HEK293 (cell line): Measurements from ENCODE around the gene LEUTX.

Experiments used
- CTCF ChIA-PET: fragments of 350-600 bp; formaldehyde crosslinking; extraction: SDS; loops from one replicate; lab custom pipeline; 2021; ENCODE audit warnings: antibody characterized with exemption; lab: Yijun Ruan, JAX
- POLR2A ChIA-PET: fragments of 300-600 bp; formaldehyde crosslinking; extraction: SDS; loops from one replicate; lab custom pipeline; 2020; ENCODE audit warnings: antibody characterized with exemption, inconsistent platforms; lab: Yijun Ruan, JAX
- H3K27ac ChIP-seq: fragments of 200-500 bp; sonication (Bioruptor generic); 2 replicates; pipeline ENCODE4 v1.5.1; 2014; ENCODE audit warnings: low read depth, low read length, control low read depth, inconsistent platforms; ENCODE audit errors: extremely low read depth
- H3K36me3 ChIP-seq, 2 experiments: fragments of 200-500 bp in 1 of 2; sonication (Bioruptor generic) in 1 of 2; 1 replicate in 1 of 2; 2 replicates in 1 of 2; pipeline ENCODE4 v1.5.1; 2014 to 2017; ENCODE audit warnings: inconsistent platforms in 2 of 2, low read length in 2 of 2; ENCODE audit not compliant: control insufficient read depth in 2 of 2, insufficient read depth in 1 of 2
- H3K4me1 ChIP-seq: fragments of 200-500 bp; sonication (Bioruptor generic); 2 replicates; pipeline ENCODE4 v1.5.1; 2014; ENCODE audit warnings: mild to moderate bottlenecking, low read length, inconsistent platforms; ENCODE audit not compliant: control insufficient read depth, insufficient read depth
- H3K4me3 ChIP-seq: 2 replicates; pipeline ENCODE4 v1.5.1; 2011; ENCODE audit warnings: low read depth, mild to moderate bottlenecking, control low read depth, low read length, moderate library complexity
- H3K9me3 ChIP-seq: fragments of 200-500 bp; sonication (Bioruptor generic); 2 replicates; pipeline ENCODE4 v1.5.1; 2014; ENCODE audit warnings: low read depth, low read length, inconsistent platforms; ENCODE audit not compliant: control insufficient read depth, insufficient read depth
- GLIS1 ChIP-seq: fragments of 450-650 bp; formaldehyde crosslinking; IDR thresholded peaks from 2 replicates; pipeline ENCODE4 v1.5.1; 2016; ENCODE audit warnings: missing biosample characterization, missing genetic modification characterization
- HOXC10 ChIP-seq: sonication (generic); formaldehyde crosslinking; IDR thresholded peaks from 2 replicates; pipeline ENCODE4 v1.8.1; 2023; ENCODE audit warnings: mild to moderate bottlenecking, missing genetic modification reagents
- MYNN ChIP-seq: fragments of 450-650 bp; formaldehyde crosslinking; IDR thresholded peaks from 2 replicates; pipeline ENCODE4 v1.5.1; 2016; ENCODE audit warnings: missing biosample characterization, missing genetic modification characterization, borderline replicate concordance
- PRDM1 ChIP-seq: fragments of 450-650 bp; formaldehyde crosslinking; IDR thresholded peaks from 2 replicates; pipeline ENCODE4; 2016; ENCODE audit warnings: missing biosample characterization, missing genetic modification characterization
- SCRT2 ChIP-seq: fragments of 450-650 bp; formaldehyde crosslinking; IDR thresholded peaks from 2 replicates; pipeline ENCODE4 v1.5.1; 2016; ENCODE audit warnings: missing biosample characterization, missing genetic modification characterization
- ZBTB17 ChIP-seq: fragments of 450-650 bp; formaldehyde crosslinking; IDR thresholded peaks from 2 replicates; pipeline ENCODE4 v1.5.1; 2016; ENCODE audit warnings: missing biosample characterization, missing genetic modification characterization
- ZFP41 ChIP-seq: fragments of 450-650 bp; formaldehyde crosslinking; IDR thresholded peaks from 2 replicates; pipeline ENCODE4 v1.5.1; 2016; ENCODE audit warnings: missing biosample characterization, missing genetic modification characterization, borderline replicate concordance
- ZNF174 ChIP-seq: fragments of 450-650 bp; formaldehyde crosslinking; IDR thresholded peaks from 2 replicates; pipeline ENCODE4 v1.5.0; 2017; ENCODE audit warnings: missing biosample characterization, mild to moderate bottlenecking, missing genetic modification characterization
- ZNF239 ChIP-seq: fragments of 450-650 bp; formaldehyde crosslinking; IDR thresholded peaks from 2 replicates; pipeline ENCODE4 v1.5.1; 2016; ENCODE audit warnings: missing biosample characterization, missing genetic modification characterization
- ZNF354C ChIP-seq: fragments of 450-650 bp; formaldehyde crosslinking; IDR thresholded peaks from 2 replicates; pipeline ENCODE4 v1.5.1; 2016; ENCODE audit warnings: missing biosample characterization, missing genetic modification characterization, low read depth, borderline replicate concordance
- ZNF391 ChIP-seq: fragments of 450-650 bp; formaldehyde crosslinking; IDR thresholded peaks from 2 replicates; pipeline ENCODE4 v1.5.1; 2016; ENCODE audit warnings: low read depth, missing biosample characterization, missing genetic modification characterization, borderline replicate concordance
- ZNF404 ChIP-seq: fragments of 450-650 bp; formaldehyde crosslinking; IDR thresholded peaks from 2 replicates; pipeline ENCODE4 v1.5.1; 2017; ENCODE audit warnings: missing biosample characterization, missing genetic modification characterization
- ZNF449 ChIP-seq: fragments of 450-650 bp; formaldehyde crosslinking; IDR thresholded peaks from 2 replicates; pipeline ENCODE4 v1.5.1; 2017; ENCODE audit warnings: missing biosample characterization, mild to moderate bottlenecking, missing genetic modification characterization, moderate library complexity
- ZNF501 ChIP-seq: fragments of 450-650 bp; formaldehyde crosslinking; IDR thresholded peaks from 2 replicates; pipeline ENCODE4 v1.5.1; 2016; ENCODE audit warnings: missing biosample characterization, missing genetic modification characterization
- ZNF692 ChIP-seq: fragments of 450-650 bp; formaldehyde crosslinking; IDR thresholded peaks from 2 replicates; pipeline ENCODE4 v1.5.1; 2016; ENCODE audit warnings: missing biosample characterization, missing genetic modification characterization
- ZNF701 ChIP-seq: fragments of 450-650 bp; formaldehyde crosslinking; IDR thresholded peaks from 2 replicates; pipeline ENCODE4 v1.5.1; 2016; ENCODE audit warnings: missing biosample characterization, missing genetic modification characterization
- TF ChIP-seq, protein P1 (sequence below): fragments of 450-650 bp; formaldehyde crosslinking; IDR thresholded peaks from 2 replicates; pipeline ENCODE4 v1.5.1; 2017; ENCODE audit warnings: missing biosample characterization, missing genetic modification characterization
- TF ChIP-seq, protein P2 (sequence below): fragments of 450-650 bp; formaldehyde crosslinking; IDR thresholded peaks from 2 replicates; pipeline ENCODE4 v1.5.1; 2016; ENCODE audit warnings: missing biosample characterization, missing genetic modification characterization

Gene LEUTX

GRCh38 chr19:39796000-39796498, 17.4 kb downstream of the LEUTX start:
- Histone ChIP-seq H3K36me3 (peaks cover 0 to 10% of the 10 kb centered on the region in 2 experiments; a peak in 1 of 3 replicates), H3K4me3 (no peak overlapping the region), H3K4me1 (no peaks in the 10 kb centered on the region), H3K27ac (no peak overlapping the region), H3K9me3 (peaks cover 2% of the 10 kb centered on the region)
- CTCF ChIA-PET = interaction anchor here (0.5 to 8.8 kb wide), 7 partner anchors 12 to 385 kb away, joined by 3 to 237 read pairs (median 4); partner anchors contain the start of gene FBL
- POLR2A ChIA-PET = interaction anchor here (0.6 kb wide), 1 partner anchor 134 kb away, joined by 3 read pairs; no protein-coding TSS in a partner anchor
- TF ChIP-seq, protein P1, sequence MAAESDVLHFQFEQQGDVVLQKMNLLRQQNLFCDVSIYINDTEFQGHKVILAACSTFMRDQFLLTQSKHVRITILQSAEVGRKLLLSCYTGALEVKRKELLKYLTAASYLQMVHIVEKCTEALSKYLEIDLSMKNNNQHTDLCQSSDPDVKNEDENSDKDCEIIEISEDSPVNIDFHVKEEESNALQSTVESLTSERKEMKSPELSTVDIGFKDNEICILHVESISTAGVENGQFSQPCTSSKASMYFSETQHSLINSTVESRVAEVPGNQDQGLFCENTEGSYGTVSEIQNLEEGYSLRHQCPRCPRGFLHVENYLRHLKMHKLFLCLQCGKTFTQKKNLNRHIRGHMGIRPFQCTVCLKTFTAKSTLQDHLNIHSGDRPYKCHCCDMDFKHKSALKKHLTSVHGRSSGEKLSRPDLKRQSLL = no peak
- TF ChIP-seq ZNF391 (tag by site-specific recombination) (no peak), MYNN (tag by site-specific recombination) (no peak), HOXC10 (CRISPR knock-in tag) (no peak), ZNF449 (tag by site-specific recombination) (no peak), ZNF239 (tag by site-specific recombination) (no peak), ZNF354C (tag by site-specific recombination) (no peak), PRDM1 (peak; percentile 38; the same call in 1 of the 2 replicates), ZBTB17 (peak; percentile 63), GLIS1 (tag by site-specific recombination) (peak; percentile 28), ZNF701 (tag by site-specific recombination) (no peak), SCRT2 (tag by site-specific recombination) (no peak), ZNF692 (tag by site-specific recombination) (no peak), ZNF501 (tag by site-specific recombination) (no peak), ZFP41 (no peak), ZNF174 (tag by site-specific recombination) (peak; percentile 78; the same call in 1 of the 2 replicates)
- TF ChIP-seq, protein P2, sequence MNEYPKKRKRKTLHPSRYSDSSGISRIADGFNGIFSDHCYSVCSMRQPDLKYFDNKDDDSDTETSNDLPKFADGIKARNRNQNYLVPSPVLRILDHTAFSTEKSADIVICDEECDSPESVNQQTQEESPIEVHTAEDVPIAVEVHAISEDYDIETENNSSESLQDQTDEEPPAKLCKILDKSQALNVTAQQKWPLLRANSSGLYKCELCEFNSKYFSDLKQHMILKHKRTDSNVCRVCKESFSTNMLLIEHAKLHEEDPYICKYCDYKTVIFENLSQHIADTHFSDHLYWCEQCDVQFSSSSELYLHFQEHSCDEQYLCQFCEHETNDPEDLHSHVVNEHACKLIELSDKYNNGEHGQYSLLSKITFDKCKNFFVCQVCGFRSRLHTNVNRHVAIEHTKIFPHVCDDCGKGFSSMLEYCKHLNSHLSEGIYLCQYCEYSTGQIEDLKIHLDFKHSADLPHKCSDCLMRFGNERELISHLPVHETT (tag by site-specific recombination) = no peak

GRCh38 chr19:39797083-39797482, 18.4 kb downstream of the LEUTX start:
- CTCF ChIA-PET = interaction anchor here (0.7 to 8.8 kb wide), 3 partner anchors 26 to 667 kb away, joined by 3 to 237 read pairs (median 3); partner anchors contain the start of gene FBL
- H3K4me1 ChIP-seq = no peaks in the 10 kb centered on the region
- H3K36me3 ChIP-seq = peaks cover 0 to 10% of the 10 kb centered on the region in 2 experiments; a peak in 1 of 3 replicates
- POLR2A ChIA-PET = no interaction called here
- no peak overlapping the region for H3K27ac ChIP-seq
- H3K9me3 ChIP-seq = peaks cover 2% of the 10 kb centered on the region
- TF ChIP-seq ZNF404 = no peak
- no peak overlapping the region for H3K4me3 ChIP-seq
